Stomach smooth muscle (tissue), 2 donors: ENCODE measurements around the gene PNPT1.

ENCODE experiments used
- H3K27ac ChIP-seq: one replicate; pipeline ENCODE4 v1.7.0; 2013; ENCODE audit warnings: mild to moderate bottlenecking, low read length, inconsistent platforms
- H3K27me3 ChIP-seq, 2 donors: one replicate each; pipeline ENCODE4 v1.7.0; 2013; ENCODE audit warnings: low read length in 2 of 2; ENCODE audit not compliant: insufficient read depth in 2 of 2, control insufficient read depth in 1 of 2
- H3K36me3 ChIP-seq, 2 donors: one replicate each; pipeline ENCODE4 v1.7.0; 2013; ENCODE audit warnings: low read length in 2 of 2; ENCODE audit not compliant: control insufficient read depth in 2 of 2, insufficient read depth in 2 of 2
- H3K4me1 ChIP-seq: one replicate; pipeline ENCODE4 v1.7.0; 2013; ENCODE audit warnings: low read length; ENCODE audit not compliant: control insufficient read depth, insufficient read depth
- H3K4me3 ChIP-seq, 2 donors: one replicate each; pipeline ENCODE4 v1.7.0; 2013; ENCODE audit warnings: low read length in 2 of 2
- H3K9ac ChIP-seq, 2 donors: one replicate each; pipeline ENCODE4 v1.7.0; 2013; ENCODE audit warnings: low read length in 2 of 2, mild to moderate bottlenecking in 1 of 2
- H3K9me3 ChIP-seq, 2 donors: one replicate each; pipeline ENCODE4 v1.7.0; 2013; ENCODE audit warnings: low read length in 2 of 2; ENCODE audit not compliant: control insufficient read depth in 2 of 2
- donor health status: healthy.
- donor health status: Pancreatic carcinoma.

Gene PNPT1

DNA sequence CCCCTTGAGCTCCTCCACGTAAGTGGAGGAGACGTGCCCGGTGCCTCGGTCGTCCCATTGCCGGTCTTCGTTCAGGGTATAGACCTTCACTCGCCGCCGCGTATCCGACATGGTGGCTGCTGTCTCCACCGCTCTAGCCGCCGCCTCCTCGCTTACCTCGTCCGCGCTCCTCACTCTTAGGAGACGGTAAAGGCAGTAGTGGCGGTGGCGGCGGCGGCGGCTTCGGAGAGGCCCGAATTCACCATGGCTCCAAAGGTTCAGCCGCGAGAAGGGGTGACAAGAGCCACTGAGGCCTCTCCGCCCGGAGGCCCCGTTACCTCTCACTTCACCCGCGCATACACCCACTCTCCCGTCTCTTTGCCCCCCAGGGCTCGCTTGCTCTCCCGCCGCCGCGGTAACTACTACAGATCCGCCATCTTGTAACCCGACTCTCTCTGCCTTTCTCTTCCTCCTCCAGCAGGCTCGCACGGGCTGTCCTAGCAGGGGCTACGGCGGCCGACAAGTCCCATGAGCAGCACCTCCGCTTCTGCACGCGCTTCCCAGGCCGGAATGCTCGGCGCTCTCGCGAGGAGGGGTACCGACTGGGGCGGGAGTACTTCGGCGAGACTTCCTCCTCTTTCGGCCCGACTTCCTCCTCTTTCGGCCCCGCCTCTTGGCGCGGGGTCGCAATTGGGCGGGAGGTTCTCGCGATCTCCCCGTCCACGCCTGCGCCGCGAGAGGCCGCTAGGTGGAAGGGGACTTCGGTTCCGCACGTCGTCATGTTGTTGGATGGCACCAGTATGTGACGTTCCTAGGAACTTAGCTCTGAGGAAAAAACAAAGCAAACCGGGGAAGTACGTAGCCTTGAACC lies 76.2 kb downstream of the PNPT1 start, which contains the start of gene PPP4R3B:
Gene PPP4R3B, minus strand, starts transcription at position 448 of the 850 bp plus-strand sequence. Its CDS starts 337 bp downstream, at position 111.
- Histone ChIP-seq H3K27me3 (no peaks in the 10 kb centered on the region), H3K36me3 (peaks cover 5 to 7% of the 10 kb centered on the region in 2 donors), H3K4me3 (peak within 1 kb of the TSS; percentile 96 to 100), H3K9me3 (no peaks in the 10 kb centered on the region), H3K9ac (peak within 1 kb of the TSS; percentile 94 to 100), H3K27ac (peak within 1 kb of the TSS; percentile 98), H3K4me1 (peaks cover 15% of the 10 kb centered on the region)

- Histone ChIP-seq H3K27me3 (no peaks in the 10 kb centered on the region), H3K9ac (peak overlapping the region; percentile 94 to 100), H3K4me3 (peak overlapping the region; percentile 94 to 100), H3K36me3 (peaks cover 7% of the 10 kb centered on the region in 2 donors), H3K9me3 (no peaks in the 10 kb centered on the region), H3K4me1 (peaks cover 13% of the 10 kb centered on the region), H3K27ac (peak overlapping the region; percentile 98)
Observed at GRCh38 chr2:55616551-55617174, 77.0 kb downstream of the PNPT1 start.

GRCh38 chr2:55611997-55612396 lies 81.6 kb downstream of the PNPT1 start:
- Histone ChIP-seq H3K4me3 (no peak overlapping the region), H3K27me3 (no peaks in the 10 kb centered on the region), H3K27ac (no peak overlapping the region), H3K9me3 (no peaks in the 10 kb centered on the region), H3K9ac (no peak overlapping the region), H3K4me1 (no peaks in the 10 kb centered on the region), H3K36me3 (peaks cover 10 to 13% of the 10 kb centered on the region in 2 donors)

GRCh38 chr2:55610954-55611743 lies 82.5 kb downstream of the PNPT1 start:
- H3K27ac ChIP-seq, result no peak overlapping the region
- H3K9me3 ChIP-seq, result no peaks in the 10 kb centered on the region
- H3K36me3 ChIP-seq, result peaks cover 8 to 13% of the 10 kb centered on the region in 2 donors
- H3K4me1 ChIP-seq, result no peaks in the 10 kb centered on the region
- no peak overlapping the region for H3K9ac ChIP-seq
- H3K27me3 ChIP-seq, result no peaks in the 10 kb centered on the region
- H3K4me3 ChIP-seq, result no peak overlapping the region

DNA sequence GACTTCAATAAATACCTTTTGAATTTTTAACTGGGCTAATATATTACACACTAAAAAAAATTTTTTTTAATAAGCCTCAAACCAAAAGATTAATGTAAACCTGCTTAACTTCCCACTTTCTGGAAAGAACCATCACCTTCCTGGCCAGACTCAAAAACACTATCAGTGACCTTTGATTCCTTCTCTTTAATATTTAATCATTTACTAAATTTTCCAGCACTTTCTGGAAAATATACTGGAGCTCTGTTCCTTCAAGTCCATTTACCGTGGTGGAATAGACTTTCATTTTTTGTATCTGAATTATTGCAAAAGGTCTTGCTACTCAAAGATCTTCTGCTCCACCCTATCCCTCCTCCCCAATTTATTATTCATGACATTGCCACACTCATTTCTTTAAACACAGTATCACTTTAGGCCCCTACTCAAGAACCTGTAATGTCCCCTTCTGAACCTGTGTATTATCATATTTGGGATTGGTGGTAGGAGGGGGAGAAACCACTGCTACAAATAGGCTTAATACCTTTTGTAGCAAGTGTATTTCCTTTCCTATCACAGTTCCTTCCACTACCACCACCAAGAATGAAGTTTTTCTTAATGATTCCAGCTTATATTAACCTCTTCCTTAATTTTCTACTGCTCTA lies 83.6 kb downstream of the PNPT1 start:
- no peak overlapping the region for H3K4me3 ChIP-seq
- no peaks in the 10 kb centered on the region for H3K4me1 ChIP-seq
- no peak overlapping the region for H3K27ac ChIP-seq
- H3K9ac ChIP-seq, result no peak overlapping the region
- no peaks in the 10 kb centered on the region for H3K9me3 ChIP-seq
- H3K27me3 ChIP-seq, result no peaks in the 10 kb centered on the region
- H3K36me3 ChIP-seq, result peaks cover 8 to 13% of the 10 kb centered on the region in 2 donors

- Histone ChIP-seq H3K9ac (no peak overlapping the region), H3K9me3 (no peaks in the 10 kb centered on the region), H3K4me1 (peaks cover 5% of the 10 kb centered on the region), H3K27ac (no peak overlapping the region), H3K4me3 (no peak overlapping the region), H3K27me3 (no peaks in the 10 kb centered on the region), H3K36me3 (peaks cover 8 to 10% of the 10 kb centered on the region in 2 donors)
Observed at GRCh38 chr2:55609193-55609794, 84.3 kb downstream of the PNPT1 start.

GRCh38 chr2:55607717-55608116 lies 85.9 kb downstream of the PNPT1 start:
- Histone ChIP-seq H3K36me3 (peaks cover 6 to 7% of the 10 kb centered on the region in 2 donors), H3K27me3 (no peaks in the 10 kb centered on the region), H3K4me1 (peaks cover 5% of the 10 kb centered on the region), H3K4me3 (no peak overlapping the region), H3K27ac (no peak overlapping the region), H3K9ac (no peak overlapping the region), H3K9me3 (no peaks in the 10 kb centered on the region)

- no peaks in the 10 kb centered on the region for H3K27me3 ChIP-seq
- H3K9ac ChIP-seq, result no peak overlapping the region
- no peaks in the 10 kb centered on the region for H3K9me3 ChIP-seq
- H3K36me3 ChIP-seq, result peaks cover 0 to 5% of the 10 kb centered on the region in 2 donors
- H3K4me1 ChIP-seq, result peaks cover 9% of the 10 kb centered on the region
- H3K4me3 ChIP-seq, result no peak overlapping the region
- H3K27ac ChIP-seq, result no peak overlapping the region
Observed at GRCh38 chr2:55604027-55604565, 89.5 kb downstream of the PNPT1 start.

DNA sequence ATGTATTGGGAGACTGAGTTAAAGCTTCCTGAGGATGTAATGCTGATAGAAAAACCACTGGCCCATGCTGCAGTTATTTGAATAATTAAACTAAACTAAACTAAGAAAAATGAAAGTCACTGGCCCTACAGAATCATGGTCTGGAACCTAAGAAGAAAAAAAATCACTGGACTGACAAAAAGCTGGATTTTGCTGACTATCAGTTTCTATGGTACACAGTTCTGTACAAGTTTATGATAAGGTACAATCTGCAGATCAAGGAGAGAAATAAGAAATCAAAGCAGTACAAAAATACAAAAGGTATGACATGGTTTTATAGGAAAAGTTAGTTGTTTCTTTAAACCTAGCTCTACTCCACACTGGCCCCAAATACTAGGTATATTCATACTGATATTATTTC lies 91.8 kb downstream of the PNPT1 start:
- H3K4me1 ChIP-seq, result peaks cover 9% of the 10 kb centered on the region
- H3K27me3 ChIP-seq, result no peaks in the 10 kb centered on the region
- no peak overlapping the region for H3K9ac ChIP-seq
- no peak overlapping the region for H3K4me3 ChIP-seq
- no peak overlapping the region for H3K27ac ChIP-seq
- H3K9me3 ChIP-seq, result no peaks in the 10 kb centered on the region
- peaks cover 0 to 9% of the 10 kb centered on the region in 2 donors for H3K36me3 ChIP-seq
